ENCODE results near the gene CASZ1.

The CASZ1 gene

DNA sequence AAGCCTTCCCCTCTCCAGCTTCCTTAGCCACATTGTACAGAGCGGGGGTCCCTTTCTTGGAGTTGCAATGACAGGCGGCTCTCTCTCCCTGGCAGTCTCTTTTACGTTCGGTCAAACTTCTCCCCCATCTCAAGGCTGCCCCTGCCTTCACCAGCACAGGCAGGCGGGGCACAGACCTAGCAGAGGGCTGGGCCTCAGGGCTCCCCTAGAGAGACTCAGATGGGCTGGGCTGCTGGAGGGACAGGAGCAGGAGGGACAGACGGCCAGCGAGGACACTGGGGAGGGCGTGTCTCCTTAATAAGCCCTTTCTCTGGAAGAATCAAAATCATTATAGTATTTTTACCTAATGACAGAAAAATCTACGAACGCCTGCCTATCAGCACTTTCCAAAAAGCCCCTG, 79.6 kb downstream of the CASZ1 start:
- Mint-ChIP-seq H3K27ac (no peak overlapping the region), H3K27me3 (ENCODE audit: low read depth) (peaks cover 80% of the 10 kb centered on the region)

GRCh38 chr1:10714337-10715114, 81.9 kb downstream of the CASZ1 start:
- Mint-ChIP-seq H3K9me3 (no peaks in the 10 kb centered on the region), H3K36me3 (ENCODE audit: low read depth) (peaks cover 3% of the 10 kb centered on the region), H3K4me1 (peaks cover 29% of the 10 kb centered on the region), H3K27ac (peak overlapping the region in 1 of 3 experiments; percentile 37), H3K4me3 (no peak overlapping the region), H3K27me3 (ENCODE audit: low read depth) (peaks cover 83% of the 10 kb centered on the region)
- no peak for TF ChIP-seq CTCF (IDR thresholded peaks at IDR 0.05; ENCODE audit: unreplicated experiment in 3 of 3)

More for the DNA sequence above, 79.6 kb downstream of the CASZ1 start:
- H3K9me3 Mint-ChIP-seq: no peaks in the 10 kb centered on the region
- H3K4me1 Mint-ChIP-seq: peaks cover 36% of the 10 kb centered on the region
- no peak for TF ChIP-seq CTCF (IDR thresholded peaks at IDR 0.05; ENCODE audit: unreplicated experiment in 3 of 3)
- H3K4me3 Mint-ChIP-seq: no peak overlapping the region
- H3K36me3 Mint-ChIP-seq (ENCODE audit: low read depth): no peaks in the 10 kb centered on the region

DNA sequence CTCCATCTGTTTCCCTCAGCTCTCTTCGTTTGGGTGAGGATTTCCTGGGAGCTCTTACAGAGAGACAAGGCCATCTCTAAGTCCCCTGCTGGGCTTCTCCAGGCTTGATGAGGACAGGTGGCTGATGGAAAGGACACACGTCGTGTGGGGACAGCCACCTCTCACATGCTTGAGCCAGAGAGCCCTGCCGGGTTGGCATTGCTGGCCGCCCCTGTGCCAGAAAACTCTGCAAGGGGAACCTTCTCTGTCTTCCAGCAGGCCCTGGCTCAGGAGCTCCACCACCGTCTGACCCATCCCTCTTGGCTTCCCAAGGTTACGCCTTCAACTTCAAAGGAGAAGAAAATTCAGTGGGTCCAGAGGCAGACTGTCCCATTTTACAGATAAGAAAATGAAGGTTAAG, 82.8 kb downstream of the CASZ1 start:
- H3K9me3 Mint-ChIP-seq: no peaks in the 10 kb centered on the region
- H3K36me3 Mint-ChIP-seq (ENCODE audit: low read depth): peaks cover 3% of the 10 kb centered on the region
- H3K4me3 Mint-ChIP-seq: no peak overlapping the region
- peaks cover 33% of the 10 kb centered on the region for H3K4me1 Mint-ChIP-seq
- H3K27me3 Mint-ChIP-seq (ENCODE audit: low read depth): peaks cover 80% of the 10 kb centered on the region
- H3K27ac Mint-ChIP-seq: no peak overlapping the region
- TF ChIP-seq CTCF (IDR thresholded peaks at IDR 0.05; ENCODE audit: unreplicated experiment in 3 of 3): no peak

GRCh38 chr1:10712568-10713362, 83.7 kb downstream of the CASZ1 start:
- Mint-ChIP-seq H3K4me1 (peaks cover 41% of the 10 kb centered on the region), H3K9me3 (no peaks in the 10 kb centered on the region), H3K4me3 (no peak overlapping the region), H3K36me3 (ENCODE audit: low read depth) (peaks cover 3% of the 10 kb centered on the region), H3K27me3 (ENCODE audit: low read depth) (peaks cover 84% of the 10 kb centered on the region), H3K27ac (no peak overlapping the region)
- TF ChIP-seq CTCF (IDR thresholded peaks at IDR 0.05; ENCODE audit: unreplicated experiment in 3 of 3): no peak

GRCh38 chr1:10710489-10710888, 86.0 kb downstream of the CASZ1 start:
- Mint-ChIP-seq H3K4me3 (no peak overlapping the region), H3K9me3 (no peaks in the 10 kb centered on the region), H3K27ac (no peak overlapping the region), H3K27me3 (ENCODE audit: low read depth) (peaks cover 89% of the 10 kb centered on the region), H3K4me1 (peaks cover 33% of the 10 kb centered on the region), H3K36me3 (ENCODE audit: low read depth) (peaks cover 3% of the 10 kb centered on the region)
- TF ChIP-seq CTCF (IDR thresholded peaks at IDR 0.05; ENCODE audit: unreplicated experiment in 3 of 3): no peak

Measured in nephron (organoid).